Tibial nerve (tissue), 3 donors: ENCODE measurements around the gene DPY19L1.
"Not testable (repeated sequence)": the region's sequence is repeated elsewhere in the genome, so short reads cannot be mapped to it uniquely, and the experiment has no call there.

Experiments used
- POLR2A ChIP-seq, 2 donors: fragments of 450-650 bp; IDR thresholded peaks; one replicate each; pipeline ENCODE4 v1.6.1; 2017; ENCODE audit warnings: antibody characterized with exemption in 2 of 2, mild to moderate bottlenecking in 2 of 2, moderate library complexity in 2 of 2
- TF ChIP-seq, protein P1 (sequence below), 5 experiments: fragments of 200-600 bp in 3 of 5; fragments of 450-650 bp in 2 of 5; sonication (generic) in 3 of 5; IDR thresholded peaks; one replicate each; pipeline ENCODE4 v1.5.1; 2016 to 2019; ENCODE audit warnings: antibody characterized with exemption in 5 of 5, mild to moderate bottlenecking in 3 of 5, moderate library complexity in 2 of 5

DNA sequence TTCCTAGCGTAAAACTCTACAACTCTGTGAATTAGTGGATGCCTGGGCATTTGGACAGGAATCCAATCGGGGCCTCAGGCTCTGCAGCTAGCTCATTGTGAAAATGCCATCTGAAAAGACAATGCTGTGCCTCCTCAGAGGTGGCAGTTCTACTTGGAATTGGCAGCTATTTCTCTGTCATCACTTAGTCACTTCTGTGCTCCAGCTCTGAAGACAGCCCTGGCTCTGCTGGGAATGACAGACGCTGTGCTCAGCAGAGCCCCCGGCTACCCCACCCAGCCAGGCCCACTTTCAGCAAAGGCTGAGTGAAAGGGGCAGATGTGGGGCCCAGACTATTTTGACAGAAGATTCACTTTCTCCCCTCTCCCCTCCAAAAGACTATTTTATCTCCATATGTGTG lies 119.8 kb downstream of the DPY19L1 start:
- not testable (repeated sequence) for TF ChIP-seq POLR2A (IDR thresholded peaks at IDR 0.05)
- TF ChIP-seq, protein P1, sequence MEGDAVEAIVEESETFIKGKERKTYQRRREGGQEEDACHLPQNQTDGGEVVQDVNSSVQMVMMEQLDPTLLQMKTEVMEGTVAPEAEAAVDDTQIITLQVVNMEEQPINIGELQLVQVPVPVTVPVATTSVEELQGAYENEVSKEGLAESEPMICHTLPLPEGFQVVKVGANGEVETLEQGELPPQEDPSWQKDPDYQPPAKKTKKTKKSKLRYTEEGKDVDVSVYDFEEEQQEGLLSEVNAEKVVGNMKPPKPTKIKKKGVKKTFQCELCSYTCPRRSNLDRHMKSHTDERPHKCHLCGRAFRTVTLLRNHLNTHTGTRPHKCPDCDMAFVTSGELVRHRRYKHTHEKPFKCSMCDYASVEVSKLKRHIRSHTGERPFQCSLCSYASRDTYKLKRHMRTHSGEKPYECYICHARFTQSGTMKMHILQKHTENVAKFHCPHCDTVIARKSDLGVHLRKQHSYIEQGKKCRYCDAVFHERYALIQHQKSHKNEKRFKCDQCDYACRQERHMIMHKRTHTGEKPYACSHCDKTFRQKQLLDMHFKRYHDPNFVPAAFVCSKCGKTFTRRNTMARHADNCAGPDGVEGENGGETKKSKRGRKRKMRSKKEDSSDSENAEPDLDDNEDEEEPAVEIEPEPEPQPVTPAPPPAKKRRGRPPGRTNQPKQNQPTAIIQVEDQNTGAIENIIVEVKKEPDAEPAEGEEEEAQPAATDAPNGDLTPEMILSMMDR (IDR thresholded peaks at IDR 0.05), result not testable (repeated sequence)
